GM13977 (cell line): ENCODE results near the gene USP13.
A peak's percentile ranks its signal among the peaks of the same experiment; 100 is the strongest.

Experiments
- DNase-seq: peaks from one replicate; pipeline ENCODE4 v3.0.0; 2012; ENCODE audit warnings: low spot score
- in situ Hi-C: fragments of 300-500 bp; cut with MboI; formaldehyde crosslinking; loops from one replicate; pipeline ENCODE4 v1.12.0; 2022; ENCODE audit warnings: low sequenced_read_pairs, low pct_unique_long_range_greater_than_20kb, mixed read lengths, inconsistent platforms; ENCODE audit not compliant: unreplicated experiment
- TF ChIP-seq, protein P1 (sequence below): IDR thresholded peaks from 2 replicates; pipeline ENCODE4 v1.5.1; 2012; ENCODE audit warnings: mild to moderate bottlenecking, control low read depth; ENCODE audit not compliant: insufficient read depth; ENCODE audit errors: extremely low read depth, missing control alignments

Gene USP13

DNA sequence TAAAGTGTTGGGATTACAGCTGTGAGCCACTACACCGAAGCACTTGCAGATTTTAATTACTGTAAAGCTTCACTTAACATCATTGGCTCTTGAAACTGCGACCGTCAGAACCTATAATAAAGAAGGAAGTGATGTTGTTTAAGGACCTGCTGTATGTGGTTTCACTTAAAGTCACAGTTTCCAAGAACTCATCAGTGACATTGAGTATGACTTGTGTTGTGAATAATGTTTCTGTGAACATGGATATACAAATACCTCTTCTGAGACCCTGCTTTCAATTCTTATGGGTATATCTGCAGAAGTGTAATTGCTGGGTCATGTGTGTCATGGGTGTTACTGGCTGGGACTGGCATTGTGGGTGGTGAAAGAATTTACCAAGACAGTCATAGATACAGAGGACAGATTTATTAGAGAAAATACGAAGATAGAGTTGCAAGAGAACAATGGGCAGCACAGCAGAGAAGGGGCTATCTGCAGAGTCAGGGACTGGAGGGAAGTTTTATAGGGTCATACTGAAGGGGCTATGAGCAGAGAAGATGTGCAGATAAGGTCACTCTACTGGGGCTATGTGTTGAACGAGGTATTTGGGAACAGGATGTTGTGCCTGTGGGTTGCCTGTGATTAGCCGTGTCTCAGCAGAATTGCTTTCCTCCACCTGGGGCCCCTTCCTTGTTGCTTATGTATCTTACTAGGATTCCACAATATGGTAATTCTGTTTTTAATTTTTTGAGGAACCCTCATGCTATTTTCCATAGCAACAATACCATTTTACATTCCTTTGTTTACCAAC is 43.7 kb upstream of the USP13 start:
- peak; percentile 48 for DNase-seq
- TF ChIP-seq, protein P1, sequence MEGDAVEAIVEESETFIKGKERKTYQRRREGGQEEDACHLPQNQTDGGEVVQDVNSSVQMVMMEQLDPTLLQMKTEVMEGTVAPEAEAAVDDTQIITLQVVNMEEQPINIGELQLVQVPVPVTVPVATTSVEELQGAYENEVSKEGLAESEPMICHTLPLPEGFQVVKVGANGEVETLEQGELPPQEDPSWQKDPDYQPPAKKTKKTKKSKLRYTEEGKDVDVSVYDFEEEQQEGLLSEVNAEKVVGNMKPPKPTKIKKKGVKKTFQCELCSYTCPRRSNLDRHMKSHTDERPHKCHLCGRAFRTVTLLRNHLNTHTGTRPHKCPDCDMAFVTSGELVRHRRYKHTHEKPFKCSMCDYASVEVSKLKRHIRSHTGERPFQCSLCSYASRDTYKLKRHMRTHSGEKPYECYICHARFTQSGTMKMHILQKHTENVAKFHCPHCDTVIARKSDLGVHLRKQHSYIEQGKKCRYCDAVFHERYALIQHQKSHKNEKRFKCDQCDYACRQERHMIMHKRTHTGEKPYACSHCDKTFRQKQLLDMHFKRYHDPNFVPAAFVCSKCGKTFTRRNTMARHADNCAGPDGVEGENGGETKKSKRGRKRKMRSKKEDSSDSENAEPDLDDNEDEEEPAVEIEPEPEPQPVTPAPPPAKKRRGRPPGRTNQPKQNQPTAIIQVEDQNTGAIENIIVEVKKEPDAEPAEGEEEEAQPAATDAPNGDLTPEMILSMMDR = no peak
- in situ Hi-C loops = no loop called here

DNA sequence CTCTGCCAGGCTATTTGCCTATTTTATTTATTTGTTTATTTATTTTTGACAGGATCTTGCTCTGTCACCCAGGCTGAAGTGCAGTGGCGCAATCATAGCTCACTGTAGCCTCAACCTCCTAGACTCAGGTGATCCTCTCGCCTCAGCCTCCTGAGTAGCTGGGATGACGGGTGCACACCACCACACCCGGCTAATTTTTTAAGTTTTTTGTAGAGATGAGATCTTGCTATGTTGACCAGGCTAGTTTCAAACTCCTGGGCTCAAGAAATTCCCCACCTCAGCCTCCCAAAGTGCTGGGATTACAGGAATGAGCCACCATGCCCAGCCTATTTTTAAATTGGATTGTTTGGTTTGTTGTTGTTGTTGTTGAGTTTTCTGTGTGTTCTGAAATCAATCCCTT is 42.8 kb upstream of the USP13 start:
- TF ChIP-seq, protein P1 = no peak
- in situ Hi-C loops = no loop called here
- no peak for DNase-seq

DNA sequence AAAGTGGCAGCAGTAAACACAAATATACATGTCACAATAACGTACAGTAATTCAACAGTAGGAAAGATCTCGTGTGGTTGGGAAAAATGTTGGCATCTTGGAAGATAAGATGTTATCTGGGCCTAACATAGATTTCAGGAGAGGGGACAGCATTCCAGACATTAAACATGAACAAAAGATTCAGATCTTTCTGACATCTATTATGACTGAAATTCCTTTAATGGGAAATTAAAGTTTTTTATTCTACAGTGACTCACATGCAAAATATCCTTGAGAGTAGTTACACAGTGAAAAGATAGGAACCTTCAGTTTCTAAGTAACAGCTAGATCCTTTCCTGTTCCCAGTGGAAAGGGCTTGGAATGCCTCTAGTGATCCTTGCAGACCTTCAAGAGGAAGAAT is 39.0 kb upstream of the USP13 start:
- DNase-seq = no peak
- in situ Hi-C loops = no loop called here
- TF ChIP-seq, protein P1 = no peak

DNA sequence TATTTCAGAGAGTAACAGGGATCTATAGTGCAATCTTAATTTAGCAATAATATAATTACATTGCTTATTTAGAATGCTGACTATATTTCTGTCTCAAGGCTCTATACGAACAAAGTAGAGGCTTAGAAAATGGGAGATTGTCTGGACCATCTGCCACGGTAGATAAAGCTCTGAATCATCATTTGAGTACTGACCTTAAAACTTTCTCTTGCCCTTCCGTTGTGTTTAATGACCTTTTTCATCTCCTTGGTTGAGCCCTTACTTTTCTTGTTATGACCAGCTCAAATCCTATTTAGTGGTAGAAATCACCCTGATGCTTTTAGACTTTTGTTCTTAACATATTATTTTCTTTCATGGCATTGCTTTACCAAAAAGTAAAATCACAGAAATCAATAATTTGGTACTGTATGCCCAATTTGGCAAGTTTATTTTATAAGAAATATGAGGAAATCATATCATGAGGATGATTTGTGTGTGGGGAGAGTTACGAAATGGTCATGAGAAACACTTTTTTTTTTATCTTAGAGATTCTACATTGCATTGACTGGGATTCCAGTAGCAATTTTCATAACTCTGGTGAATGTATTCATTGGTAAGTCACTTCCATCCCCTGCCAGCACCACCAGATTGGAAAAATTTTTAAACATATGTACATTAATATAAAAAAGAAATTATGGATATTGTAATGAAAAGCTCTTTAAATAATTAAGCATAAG is 37.2 kb upstream of the USP13 start:
- TF ChIP-seq, protein P1 = no peak
- in situ Hi-C loops = no loop called here
- DNase-seq = no peak

DNA sequence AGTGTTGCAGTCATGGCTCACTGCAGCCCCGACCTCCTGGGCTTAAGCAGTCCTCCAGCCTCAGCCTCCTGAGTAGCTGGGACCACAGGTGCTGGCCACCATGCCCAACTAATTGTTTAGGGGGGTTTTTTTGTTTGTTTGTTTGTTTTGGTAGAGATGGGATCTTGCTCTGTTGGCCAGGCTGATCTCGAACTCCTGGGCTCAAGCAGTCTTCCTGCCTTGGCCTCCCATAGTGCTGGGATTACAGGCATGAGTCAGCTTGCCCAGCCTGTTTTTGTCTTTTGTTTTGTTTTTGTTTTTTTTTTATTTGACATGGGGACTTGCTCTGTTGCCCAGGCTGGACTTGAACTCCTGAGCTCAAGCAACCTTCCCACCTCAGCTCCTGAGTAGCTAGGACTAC is 30.8 kb upstream of the USP13 start:
- in situ Hi-C loops = no loop called here
- TF ChIP-seq, protein P1 = no peak
- DNase-seq = no peak

DNA sequence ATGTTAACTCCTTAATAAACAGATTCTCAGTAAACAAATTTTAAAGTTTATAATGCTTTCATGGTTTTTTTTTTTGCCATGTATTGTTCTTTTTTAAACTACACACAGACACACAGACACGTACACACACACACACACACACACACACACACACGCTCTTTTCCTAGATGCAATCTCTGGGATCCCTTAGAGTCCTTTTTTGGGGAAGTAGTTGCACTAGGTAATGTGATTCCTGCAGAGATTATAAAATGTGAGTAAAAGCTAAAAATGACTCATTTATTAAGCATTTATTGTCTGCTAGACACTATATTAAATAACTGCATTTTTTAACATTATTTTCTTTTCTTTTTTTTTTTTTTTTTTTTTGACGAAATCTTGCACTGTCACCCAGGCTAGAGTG is 28.4 kb upstream of the USP13 start:
- in situ Hi-C loops = no loop called here
- no peak for DNase-seq
- TF ChIP-seq, protein P1 = no peak
